Keratinocyte (primary cell): Measurements from ENCODE around the gene PSMG1. TPM values are rescaled to one million over a fixed set of nuclear protein-coding genes. Genes with fewer than 3 reads are reported as not detected.

Experiments
- DNase-seq: peaks from one replicate; pipeline ENCODE4 v3.0.0-alpha.2; 2011; ENCODE audit warnings: low read depth, missing footprints, low spot score
- FAIRE-seq: peaks from 2 replicates; lab custom pipeline; 2011; peaks lifted over from hg19 to GRCh38; lab: Jason Lieb, UNC
- H2AFZ ChIP-seq: 2 replicates; pipeline ENCODE4 v1.6.0; 2012; ENCODE audit warnings: low read length, control low read depth, inconsistent platforms; ENCODE audit not compliant: control insufficient read depth
- H3K27ac ChIP-seq: 2 replicates; pipeline ENCODE4 v1.5.1; 2011; ENCODE audit warnings: low read length; ENCODE audit not compliant: control insufficient read depth, insufficient read depth
- H3K27me3 ChIP-seq: 3 replicates; pipeline ENCODE4 v1.6.0; 2011; ENCODE audit warnings: low read length; ENCODE audit not compliant: control insufficient read depth, insufficient read depth; ENCODE audit errors: extremely low read depth
- H3K36me3 ChIP-seq, 2 experiments: 2 replicates in 1 of 2; 3 replicates in 1 of 2; pipeline ENCODE4 v1.5.1; 2011; ENCODE audit warnings: low read length in 2 of 2, mild to moderate bottlenecking in 1 of 2; ENCODE audit not compliant: control insufficient read depth in 2 of 2, insufficient read depth in 2 of 2; ENCODE audit errors: extremely low read depth in 1 of 2
- H3K4me1 ChIP-seq: 3 replicates; pipeline ENCODE4 v1.5.1; 2011; ENCODE audit warnings: low read length; ENCODE audit not compliant: control insufficient read depth, insufficient read depth; ENCODE audit errors: extremely low read depth
- H3K4me2 ChIP-seq: 3 replicates; pipeline ENCODE4 v1.6.0; 2011; ENCODE audit warnings: low read depth, low read length; ENCODE audit not compliant: control insufficient read depth, insufficient read depth; ENCODE audit errors: extremely low read depth
- H3K4me3 ChIP-seq, 3 experiments: fragments of 200-600 bp in 1 of 3; sonication (generic) in 1 of 3; 2 replicates in 2 of 3; 3 replicates in 1 of 3; pipeline ENCODE4 v1.5.1; 2011 to 2016; ENCODE audit warnings: low read length in 3 of 3, mild to moderate bottlenecking in 3 of 3, control low read depth in 2 of 3, inconsistent platforms in 1 of 3, low read depth in 1 of 3, mixed read lengths in 1 of 3, mixed run types in 1 of 3, moderate library complexity in 1 of 3; ENCODE audit not compliant: control insufficient read depth in 2 of 3, insufficient read depth in 2 of 3; ENCODE audit errors: extremely low read depth in 1 of 3
- H3K79me2 ChIP-seq: 2 replicates; pipeline ENCODE4 v1.6.0; 2012; ENCODE audit warnings: low read length; ENCODE audit not compliant: control insufficient read depth, insufficient read depth
- H3K9ac ChIP-seq: 3 replicates; pipeline ENCODE4 v1.6.0; 2011; ENCODE audit warnings: low read length; ENCODE audit not compliant: control insufficient read depth, insufficient read depth; ENCODE audit errors: extremely low read depth
- H3K9me1 ChIP-seq: 3 replicates; pipeline ENCODE4 v1.6.0; 2011; ENCODE audit warnings: low read length; ENCODE audit not compliant: control insufficient read depth, insufficient read depth; ENCODE audit errors: extremely low read depth
- H3K9me3 ChIP-seq: 2 replicates; pipeline ENCODE4 v1.5.1; 2012; ENCODE audit warnings: low read depth, low read length; ENCODE audit not compliant: control insufficient read depth
- H4K20me1 ChIP-seq: 3 replicates; pipeline ENCODE4 v1.6.0; 2011; ENCODE audit warnings: low read length; ENCODE audit not compliant: control insufficient read depth, insufficient read depth; ENCODE audit errors: extremely low read depth
- CTCF ChIP-seq, 3 experiments: IDR thresholded peaks in 1 of 3; conservative IDR thresholded peaks in 1 of 3; optimal IDR thresholded peaks in 1 of 3; 2 replicates in 2 of 3; 3 replicates in 1 of 3; pipeline versions ENCODE3 to v1.5.1; 2011; ENCODE audit warnings: low read length in 3 of 3, mild to moderate bottlenecking in 3 of 3, moderate library complexity in 2 of 3, control low read depth in 1 of 3, inconsistent platforms in 1 of 3; ENCODE audit not compliant: insufficient read depth in 2 of 3; ENCODE audit errors: extremely low read depth in 1 of 3
- EZH2 ChIP-seq: IDR thresholded peaks from one replicate; pipeline ENCODE4 v1.6.1; 2012; ENCODE audit warnings: inconsistent platforms, mild to moderate bottlenecking, low read length, moderate library complexity
- dilution Hi-C: fragments of 300-500 bp; cut with MboI; formaldehyde crosslinking; loops from one replicate; pipeline ENCODE4 v1.7.0; 2020; ENCODE audit warnings: low sequenced_read_pairs; ENCODE audit not compliant: extremely low pct_ligation_motif_present
- polyA plus RNA-seq, 5 experiments: library from polyadenylated mRNA; depleted of rRNA in 3 of 5; stranded (reverse) in 3 of 5; stranded (forward) in 1 of 5; unstranded in 1 of 5; fragments of >200 nt; gene quantifications; 1 replicate in 1 of 5; 2 replicates in 3 of 5; 3 replicates in 1 of 5; pipeline versions ENCODE4 v1.2.1 to v1.2.3, GENCODE V29; 2011 to 2012; ENCODE audit warnings: missing spikeins in 2 of 5, low read depth in 1 of 5, low replicate concordance in 1 of 5

Gene PSMG1
- polyA plus RNA-seq, 1 donor (not counting 4 experiments of a cell fraction or from before 2014, with no cell fraction given): 91.8 TPM

GRCh38 chr21:39144191-39144590 lies 39.1 kb downstream of the PSMG1 start:
- Histone ChIP-seq H4K20me1 (no peaks in the 10 kb centered on the region), H3K4me2 (no peak overlapping the region), H3K79me2 (no peaks in the 10 kb centered on the region), H3K9me3 (no peaks in the 10 kb centered on the region), H2AFZ (no peak overlapping the region), H3K9ac (no peak overlapping the region), H3K27ac (no peak overlapping the region), H3K36me3 (no peaks in the 10 kb centered on the region), H3K4me1 (no peaks in the 10 kb centered on the region), H3K9me1 (no peaks in the 10 kb centered on the region), H3K4me3 (no peak overlapping the region), H3K27me3 (no peaks in the 10 kb centered on the region)
- FAIRE-seq: no peak
- DNase-seq: no peak
- dilution Hi-C loops: no loop called here
- TF ChIP-seq EZH2: no peak
- no peak for TF ChIP-seq CTCF (optimal IDR thresholded peaks at IDR 0.05 in 1 of 3, IDR thresholded peaks at IDR 0.05 in 1 of 3, conservative IDR thresholded peaks at IDR 0.05 in 1 of 3; ENCODE audit: extremely low read depth in 1 of 3, insufficient read depth in 2 of 3, low read length in 3 of 3)

- Histone ChIP-seq H4K20me1 (no peaks in the 10 kb centered on the region), H3K27ac (no peak overlapping the region), H3K79me2 (no peaks in the 10 kb centered on the region), H2AFZ (no peak overlapping the region), H3K4me1 (no peaks in the 10 kb centered on the region), H3K9ac (no peak overlapping the region), H3K4me3 (no peak overlapping the region), H3K9me1 (no peaks in the 10 kb centered on the region), H3K9me3 (no peaks in the 10 kb centered on the region), H3K36me3 (no peaks in the 10 kb centered on the region), H3K27me3 (no peaks in the 10 kb centered on the region), H3K4me2 (no peak overlapping the region)
- no peak for FAIRE-seq
- no peak for TF ChIP-seq EZH2
- TF ChIP-seq CTCF (optimal IDR thresholded peaks at IDR 0.05 in 1 of 3, IDR thresholded peaks at IDR 0.05 in 1 of 3, conservative IDR thresholded peaks at IDR 0.05 in 1 of 3; ENCODE audit: extremely low read depth in 1 of 3, insufficient read depth in 2 of 3, low read length in 3 of 3): no peak
- DNase-seq: no peak
- dilution Hi-C loops: no loop called here
Observed at GRCh38 chr21:39142972-39143371, 40.3 kb downstream of the PSMG1 start.
